Measurements from ENCODE around the gene RGS7. TPM values are rescaled to one million over a fixed set of nuclear protein-coding genes. Genes with fewer than 3 reads are reported as not detected.

RGS7 gene
- total RNA-seq, 2 experiments from 2014 or later: not detected

GRCh38 chr1:241125286-241125685, 231.7 kb downstream of the RGS7 start:
- TF ChIP-seq, protein P1, sequence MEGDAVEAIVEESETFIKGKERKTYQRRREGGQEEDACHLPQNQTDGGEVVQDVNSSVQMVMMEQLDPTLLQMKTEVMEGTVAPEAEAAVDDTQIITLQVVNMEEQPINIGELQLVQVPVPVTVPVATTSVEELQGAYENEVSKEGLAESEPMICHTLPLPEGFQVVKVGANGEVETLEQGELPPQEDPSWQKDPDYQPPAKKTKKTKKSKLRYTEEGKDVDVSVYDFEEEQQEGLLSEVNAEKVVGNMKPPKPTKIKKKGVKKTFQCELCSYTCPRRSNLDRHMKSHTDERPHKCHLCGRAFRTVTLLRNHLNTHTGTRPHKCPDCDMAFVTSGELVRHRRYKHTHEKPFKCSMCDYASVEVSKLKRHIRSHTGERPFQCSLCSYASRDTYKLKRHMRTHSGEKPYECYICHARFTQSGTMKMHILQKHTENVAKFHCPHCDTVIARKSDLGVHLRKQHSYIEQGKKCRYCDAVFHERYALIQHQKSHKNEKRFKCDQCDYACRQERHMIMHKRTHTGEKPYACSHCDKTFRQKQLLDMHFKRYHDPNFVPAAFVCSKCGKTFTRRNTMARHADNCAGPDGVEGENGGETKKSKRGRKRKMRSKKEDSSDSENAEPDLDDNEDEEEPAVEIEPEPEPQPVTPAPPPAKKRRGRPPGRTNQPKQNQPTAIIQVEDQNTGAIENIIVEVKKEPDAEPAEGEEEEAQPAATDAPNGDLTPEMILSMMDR (IDR thresholded peaks at IDR 0.05): no peak
- Histone ChIP-seq H3K27me3 (ENCODE audit: control insufficient read depth in 1 of 2, insufficient read depth in 2 of 2, low read length in 2 of 2) (no peaks in the 10 kb centered on the region), H3K4me1 (ENCODE audit: insufficient read depth, low read length) (no peaks in the 10 kb centered on the region), H3K36me3 (ENCODE audit: insufficient read depth, low read length) (no peaks in the 10 kb centered on the region), H3K27ac (ENCODE audit: low read depth in 1 of 2, low read length in 2 of 2) (no peak overlapping the region), H3K9me3 (ENCODE audit: control insufficient read depth in 1 of 2, insufficient read depth in 1 of 2, low read length in 2 of 2) (peaks cover 0 to 12% of the 10 kb centered on the region in 2 experiments), H3K4me3 (ENCODE audit: low read length) (no peak overlapping the region)
- intact Hi-C loops (cut with DNase I, micrococcal nuclease): no loop called here
- Mint-ChIP-seq H3K36me3 (ENCODE audit: low read depth) (no peaks in the 10 kb centered on the region), H3K4me3 (no peak overlapping the region), H3K9me3 (peaks cover 4% of the 10 kb centered on the region), H3K27me3 (no peaks in the 10 kb centered on the region), H3K4me1 (ENCODE audit: low read depth) (no peaks in the 10 kb centered on the region), H3K27ac (no peak overlapping the region)
- DNase-seq: no peak
- POLR2A ChIA-PET: no interaction called here
- ATAC-seq (ENCODE audit: poor library complexity): no peak
- CTCF ChIA-PET: no interaction called here

DNA sequence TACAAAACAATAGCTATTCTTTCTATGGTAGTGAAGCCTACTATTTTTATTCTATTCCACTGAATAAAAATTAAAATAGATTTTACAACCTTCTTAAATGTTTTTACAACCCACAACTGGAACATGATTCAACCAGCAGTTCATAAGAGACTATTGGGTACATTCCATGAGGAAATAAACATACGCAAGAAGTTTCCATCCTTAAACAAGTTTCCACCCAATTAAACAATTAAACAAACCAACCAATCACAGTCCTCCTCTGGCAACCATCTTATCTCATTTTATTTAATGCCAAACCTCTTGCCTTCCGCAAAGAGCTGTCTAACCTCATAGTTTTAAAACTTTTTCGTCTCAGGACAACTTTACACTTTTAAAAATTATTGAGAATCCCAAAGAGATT, 239.0 kb downstream of the RGS7 start:
- no peak overlapping the region for H3K27ac ChIP-seq (ENCODE audit: low read depth in 1 of 2, low read length in 2 of 2)
- Mint-ChIP-seq H3K4me3 (no peak overlapping the region), H3K36me3 (ENCODE audit: low read depth) (no peaks in the 10 kb centered on the region), H3K4me1 (ENCODE audit: low read depth) (no peaks in the 10 kb centered on the region), H3K27ac (no peak overlapping the region), H3K27me3 (no peaks in the 10 kb centered on the region), H3K9me3 (peaks cover 7% of the 10 kb centered on the region)
- H3K36me3 ChIP-seq (ENCODE audit: insufficient read depth, low read length): no peaks in the 10 kb centered on the region
- TF ChIP-seq, protein P1 (IDR thresholded peaks at IDR 0.05): no peak
- DNase-seq: no peak
- ATAC-seq (ENCODE audit: poor library complexity): no peak
- peaks cover 0 to 2% of the 10 kb centered on the region in 2 experiments for H3K9me3 ChIP-seq (ENCODE audit: control insufficient read depth in 1 of 2, insufficient read depth in 1 of 2, low read length in 2 of 2)
- ChIA-PET POLR2A (no interaction called here), CTCF (no interaction called here)
- H3K4me3 ChIP-seq (ENCODE audit: low read length): no peak overlapping the region
- H3K4me1 ChIP-seq (ENCODE audit: insufficient read depth, low read length): no peaks in the 10 kb centered on the region
- H3K27me3 ChIP-seq (ENCODE audit: control insufficient read depth in 1 of 2, insufficient read depth in 2 of 2, low read length in 2 of 2): no peaks in the 10 kb centered on the region
- intact Hi-C loops (cut with DNase I, micrococcal nuclease): no loop called here

DNA sequence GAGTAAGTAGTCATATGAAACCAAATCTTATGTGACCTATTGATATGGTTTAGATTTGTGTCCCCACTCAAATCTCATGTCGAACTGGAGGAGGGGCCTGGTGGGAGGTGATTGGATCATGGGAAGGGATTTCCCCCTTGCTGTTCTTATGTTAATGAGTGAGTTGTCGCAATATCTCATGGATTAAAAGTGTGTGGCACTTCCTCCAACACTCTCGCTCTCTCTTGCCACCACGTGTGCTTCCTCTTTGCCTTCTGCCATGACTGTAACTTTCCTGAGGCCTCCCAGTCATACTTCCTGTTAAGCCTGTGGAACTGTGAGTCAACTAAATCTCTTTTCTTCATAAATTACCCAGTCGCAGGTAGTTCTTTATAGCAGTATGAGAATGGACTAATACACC, 241.2 kb downstream of the RGS7 start:
- Mint-ChIP-seq H3K27ac (no peak overlapping the region), H3K4me3 (no peak overlapping the region), H3K36me3 (ENCODE audit: low read depth) (no peaks in the 10 kb centered on the region), H3K4me1 (ENCODE audit: low read depth) (no peaks in the 10 kb centered on the region), H3K9me3 (peaks cover 7% of the 10 kb centered on the region), H3K27me3 (no peaks in the 10 kb centered on the region)
- CTCF ChIA-PET: no interaction called here
- Histone ChIP-seq H3K9me3 (ENCODE audit: control insufficient read depth in 1 of 2, insufficient read depth in 1 of 2, low read length in 2 of 2) (no peaks in the 10 kb centered on the region), H3K27me3 (ENCODE audit: control insufficient read depth in 1 of 2, insufficient read depth in 2 of 2, low read length in 2 of 2) (no peaks in the 10 kb centered on the region), H3K36me3 (ENCODE audit: insufficient read depth, low read length) (no peaks in the 10 kb centered on the region), H3K4me3 (ENCODE audit: low read length) (no peak overlapping the region), H3K27ac (ENCODE audit: low read depth in 1 of 2, low read length in 2 of 2) (no peak overlapping the region), H3K4me1 (ENCODE audit: insufficient read depth, low read length) (no peaks in the 10 kb centered on the region)
- TF ChIP-seq, protein P1 (IDR thresholded peaks at IDR 0.05): no peak
- intact Hi-C loops (cut with DNase I, micrococcal nuclease): no loop called here
- POLR2A ChIA-PET: no interaction called here
- DNase-seq (no peak), ATAC-seq (ENCODE audit: poor library complexity) (no peak)
